H1 (cell line): Measurements from ENCODE around the gene GPR157. TPM values are rescaled to one million over a fixed set of nuclear protein-coding genes. Genes with fewer than 3 reads are reported as not detected.
A peak's percentile ranks its signal among the peaks of the same experiment; 100 is the strongest.

Experiments
- CTCF ChIA-PET: fragments of 300-600 bp; sonication (Branson Sonifier 250); formaldehyde crosslinking; loops from one replicate; lab custom pipeline; 2021; ENCODE audit not compliant: partially characterized antibody; lab: Charles Lee
- POLR2A ChIA-PET: fragments of 300-600 bp; sonication (Branson Sonifier 250); formaldehyde crosslinking; loops from one replicate; lab custom pipeline; 2021; ENCODE audit warnings: inconsistent platforms; ENCODE audit not compliant: partially characterized antibody; lab: Charles Lee
- DNase-seq, 2 experiments: peaks; one replicate each; pipeline versions ENCODE4 v3.0.0 to v3.0.0-alpha.2; 2010 to 2022; ENCODE audit warnings: low spot score in 2 of 2, low read depth in 1 of 2, mixed read lengths in 1 of 2
- FAIRE-seq: peaks from 2 replicates; lab custom pipeline; 2011; peaks lifted over from hg19 to GRCh38; lab: Jason Lieb, UNC
- H2AFZ ChIP-seq: 2 replicates; pipeline ENCODE4 v1.8.1; 2012; ENCODE audit warnings: low read length, inconsistent platforms
- H2AK5ac ChIP-seq: 2 replicates; pipeline ENCODE4 v1.6.1; 2013; ENCODE audit warnings: low read depth, low read length
- H2BK120ac ChIP-seq: replicated peaks from 2 replicates; pipeline ENCODE3; 2013; ENCODE audit warnings: low read depth, low read length, inconsistent platforms
- H2BK12ac ChIP-seq: 2 replicates; pipeline ENCODE4 v1.6.1; 2013; ENCODE audit warnings: low read depth, low read length
- H2BK15ac ChIP-seq: 2 replicates; pipeline ENCODE4 v1.6.1; 2013; ENCODE audit warnings: low read length
- H2BK20ac ChIP-seq: 2 replicates; pipeline ENCODE4 v1.6.1; 2013; ENCODE audit warnings: low read length
- H2BK5ac ChIP-seq: 2 replicates; pipeline ENCODE4 v1.6.1; 2013; ENCODE audit warnings: low read depth, low read length
- H3K14ac ChIP-seq: 2 replicates; pipeline ENCODE4 v1.6.1; 2013; ENCODE audit warnings: inconsistent platforms; ENCODE audit not compliant: insufficient read length
- H3K18ac ChIP-seq: 2 replicates; pipeline ENCODE4 v1.6.1; 2013; ENCODE audit warnings: low read length; ENCODE audit errors: extremely low read depth
- H3K23ac ChIP-seq: 2 replicates; pipeline ENCODE4 v1.6.1; 2013; ENCODE audit warnings: inconsistent platforms; ENCODE audit not compliant: insufficient read length
- H3K23me2 ChIP-seq: 2 replicates; pipeline ENCODE4 v1.6.1; 2013; ENCODE audit warnings: low read depth, low read length
- H3K27ac ChIP-seq: 2 replicates; pipeline ENCODE4 v1.6.1; 2011; ENCODE audit warnings: low read depth, low read length, inconsistent platforms
- H3K27me3 ChIP-seq, 4 experiments: replicated peaks in 1 of 4; 1 replicate in 1 of 4; 2 replicates in 3 of 4; pipeline versions ENCODE4 v1.6.1 to v1.8.1; 2011 to 2013; ENCODE audit warnings: low read length in 3 of 4, mild to moderate bottlenecking in 3 of 4, inconsistent platforms in 2 of 4, mixed read lengths in 2 of 4, moderate library complexity in 1 of 4; ENCODE audit not compliant: control insufficient read depth in 3 of 4, insufficient read depth in 3 of 4; ENCODE audit errors: extremely low read depth in 1 of 4
- H3K36me3 ChIP-seq, 4 experiments: 2 replicates each; pipeline versions ENCODE4 v1.6.1 to v1.8.1; 2011 to 2013; ENCODE audit warnings: mild to moderate bottlenecking in 4 of 4, low read length in 3 of 4, moderate library complexity in 2 of 4, control low read depth in 1 of 4, inconsistent platforms in 1 of 4; ENCODE audit not compliant: insufficient read depth in 4 of 4, control insufficient read depth in 2 of 4
- H3K4ac ChIP-seq: replicated peaks from 2 replicates; pipeline ENCODE3; 2013; ENCODE audit warnings: low read length, low read depth, mixed read lengths, inconsistent platforms; ENCODE audit not compliant: insufficient read length
- H3K4me1 ChIP-seq, 4 experiments: replicated peaks in 1 of 4; 1 replicate in 1 of 4; 2 replicates in 3 of 4; pipeline versions ENCODE4 v1.6.1 to v1.8.1; 2011 to 2013; ENCODE audit warnings: low read length in 3 of 4, inconsistent platforms in 2 of 4, mixed read lengths in 1 of 4; ENCODE audit not compliant: insufficient read depth in 4 of 4, control insufficient read depth in 3 of 4
- H3K4me2 ChIP-seq, 2 experiments: 2 replicates each; pipeline versions ENCODE4 v1.6.1 to v1.8.1; 2011 to 2013; ENCODE audit warnings: low read depth in 2 of 2, low read length in 2 of 2, control low read depth in 1 of 2, inconsistent platforms in 1 of 2, mild to moderate bottlenecking in 1 of 2; ENCODE audit not compliant: insufficient read depth in 1 of 2
- H3K4me3 ChIP-seq, 4 experiments: fragments of 200-600, 300-600 bp in 1 of 4; sonication (generic), shearing (Covaris generic), sonication (Bioruptor Twin) in 1 of 4; 2 replicates each; pipeline versions ENCODE4 v1.5.1 to v1.8.1; 2011 to 2016; ENCODE audit warnings: low read length in 4 of 4, low read depth in 3 of 4, control low read depth in 2 of 4, inconsistent platforms in 2 of 4, mild to moderate bottlenecking in 2 of 4, mixed read lengths in 1 of 4, moderate library complexity in 1 of 4; ENCODE audit not compliant: insufficient read depth in 2 of 4; ENCODE audit errors: extremely low read depth in 1 of 4
- H3K56ac ChIP-seq: replicated peaks from 2 replicates; pipeline ENCODE3; 2013; ENCODE audit warnings: low read depth, mild to moderate bottlenecking, mixed read lengths, low read length, inconsistent platforms; ENCODE audit not compliant: insufficient read length
- H3K79me1 ChIP-seq: 2 replicates; pipeline ENCODE4 v1.6.1; 2013; ENCODE audit warnings: low read depth, low read length, control low read depth
- H3K79me2 ChIP-seq, 2 experiments: 2 replicates each; pipeline versions ENCODE4 v1.6.1 to v1.8.1; 2012 to 2013; ENCODE audit warnings: low read length in 2 of 2, mild to moderate bottlenecking in 2 of 2, inconsistent platforms in 1 of 2; ENCODE audit not compliant: insufficient read depth in 2 of 2, control insufficient read depth in 1 of 2
- H3K9ac ChIP-seq, 4 experiments: replicated peaks in 1 of 4; 1 replicate in 1 of 4; 2 replicates in 3 of 4; pipeline versions ENCODE4 v1.6.1 to v1.8.1; 2011 to 2013; ENCODE audit warnings: low read depth in 3 of 4, low read length in 3 of 4, control low read depth in 2 of 4, mild to moderate bottlenecking in 2 of 4, moderate library complexity in 2 of 4, inconsistent platforms in 1 of 4; ENCODE audit errors: extremely low read depth in 1 of 4
- H3K9me3 ChIP-seq, 2 experiments: 2 replicates each; pipeline versions ENCODE4 v1.6.1 to v1.8.1; 2012 to 2013; ENCODE audit warnings: mild to moderate bottlenecking in 2 of 2, moderate library complexity in 2 of 2, control low read depth in 1 of 2, inconsistent platforms in 1 of 2, low read depth in 1 of 2, low read length in 1 of 2, mixed read lengths in 1 of 2; ENCODE audit not compliant: insufficient read depth in 2 of 2
- H4K20me1 ChIP-seq, 2 experiments: replicated peaks in 1 of 2; 2 replicates each; pipeline versions ENCODE3 to v1.8.1; 2011 to 2013; ENCODE audit warnings: inconsistent platforms in 2 of 2, low read length in 2 of 2, mild to moderate bottlenecking in 1 of 2; ENCODE audit not compliant: insufficient read depth in 2 of 2, control insufficient read depth in 1 of 2
- H4K5ac ChIP-seq: 2 replicates; pipeline ENCODE4 v1.6.1; 2013; ENCODE audit warnings: low read length, low read depth, mixed read lengths, inconsistent platforms; ENCODE audit not compliant: insufficient read length
- H4K8ac ChIP-seq: 2 replicates; pipeline ENCODE4 v1.8.0; 2013; ENCODE audit warnings: mild to moderate bottlenecking, moderate library complexity, low read length, inconsistent platforms; ENCODE audit not compliant: insufficient read depth; ENCODE audit errors: extremely low read depth
- H4K91ac ChIP-seq: replicated peaks from 2 replicates; pipeline ENCODE3; 2013; ENCODE audit warnings: low read length, mixed read lengths, inconsistent platforms; ENCODE audit not compliant: insufficient read length
- CBX5 ChIP-seq: fragments of 300-800, 300-1000 bp; sonication (generic); IDR thresholded peaks from 2 replicates; pipeline ENCODE4 v1.7.1; 2016; ENCODE audit warnings: antibody characterized with exemption, low read length, low read depth
- CHD1 ChIP-seq: IDR thresholded peaks from 2 replicates; pipeline ENCODE4 v1.6.1; 2012; ENCODE audit warnings: low read depth, low read length, improper control_type of control experiment
- HDAC2 ChIP-seq, 2 experiments: fragments of 300-600 bp in 1 of 2; sonication (generic) in 1 of 2; IDR thresholded peaks; 2 replicates each; pipeline ENCODE4 v1.6.1; 2011 to 2012; ENCODE audit warnings: low read depth in 2 of 2, low read length in 2 of 2, mild to moderate bottlenecking in 2 of 2, moderate library complexity in 2 of 2, borderline replicate concordance in 1 of 2, inconsistent platforms in 1 of 2
- KDM4A ChIP-seq: IDR thresholded peaks from one replicate; pipeline ENCODE4 v1.7.1; 2012; ENCODE audit warnings: low read depth, mild to moderate bottlenecking, moderate library complexity, low read length, inconsistent platforms; ENCODE audit not compliant: severe bottlenecking
- SAP30 ChIP-seq: fragments of 300-600 bp; sonication (generic); IDR thresholded peaks from 2 replicates; pipeline ENCODE4 v1.7.1; 2012; ENCODE audit warnings: low read length, moderate library complexity, mild to moderate bottlenecking, inconsistent platforms; ENCODE audit not compliant: insufficient read depth, insufficient replicate concordance
- SIN3A ChIP-seq, 2 experiments: IDR thresholded peaks in 1 of 2; conservative IDR thresholded peaks in 1 of 2; 2 replicates each; pipeline ENCODE4 v1.6.1; 2011 to 2012; ENCODE audit warnings: low read length in 2 of 2, improper control_type of control experiment in 1 of 2, low read depth in 1 of 2, mild to moderate bottlenecking in 1 of 2
- WGBS, 2 experiments: shearing (Covaris generic) in 1 of 2; methylation state at CpG; one replicate each; pipeline versions ENCODE4 v1.1.6 to v1.1.7; 2013 to 2015; ENCODE audit warnings: low lambda C conversion rate in 2 of 2, mixed read lengths in 2 of 2, inconsistent platforms in 1 of 2, low coverage in 1 of 2, missing lambda C conversion rate in 1 of 2; ENCODE audit not compliant: insufficient replicate concordance in 2 of 2, insufficient coverage in 1 of 2, insufficient read length in 1 of 2; ENCODE audit errors: extremely low coverage in 1 of 2, missing lambda C conversion rate in 1 of 2; 5-methylcytosine and 5-hydroxymethylcytosine counted together
- polyA plus RNA-seq, 7 experiments: library from polyadenylated mRNA; depleted of rRNA in 3 of 7; stranded (reverse) in 5 of 7; unstranded in 2 of 7; fragments of >200 nt in 5 of 7; fragments of 200-250 nt in 2 of 7; gene quantifications; 1 replicate in 5 of 7; 2 replicates in 1 of 7; 4 replicates in 1 of 7; pipeline versions ENCODE4 v1.2.1 to v1.2.3, GENCODE V29; 2011 to 2013; ENCODE audit warnings: missing spikeins in 2 of 7, mixed read lengths in 2 of 7
- total RNA-seq: library from RNA; stranded (reverse); fragmentation: NEBNext Ultra II Directional; extraction: Animal tissue kit (Norgen Biotek cat#: 25700); gene quantifications from 2 replicates; pipeline ENCODE4 v1.2.1, GENCODE V29; 2021

The GPR157 gene
- total and polyA plus RNA-seq, 2 of the 8 experiments (the other 6 are each of a cell fraction or from before 2014, with no cell fraction given): 1.0 to 11.0 TPM

GRCh38 chr1:9050803-9051202 lies 78.1 kb downstream of the GPR157 start:
- CTCF ChIA-PET: interaction anchor here (0.6 to 1.8 kb wide), 2 partner anchors 55 to 229 kb away, joined by 3 to 4 read pairs; no protein-coding TSS in a partner anchor
- no peak overlapping the region for H3K27ac ChIP-seq

More at GRCh38 chr1:9050803-9051202, 78.1 kb downstream of the GPR157 start:
- no peak overlapping the region for H2BK15ac ChIP-seq
- no peak overlapping the region for H2BK20ac ChIP-seq
- no peaks in the 10 kb centered on the region for H3K9me3 ChIP-seq
- H2BK12ac ChIP-seq: no peak overlapping the region
- no peak overlapping the region; a peak in 1 of 7 replicates for H3K9ac ChIP-seq
- no peak overlapping the region for H3K56ac ChIP-seq
- H3K36me3 ChIP-seq: no peaks in the 10 kb centered on the region
- WGBS, 2 experiments: 67% methylated on average over 3 of the region's 3 CpGs; no CpG with 5 or more reads in 1 of the 2 experiments
- H4K20me1 ChIP-seq: no peaks in the 10 kb centered on the region
- H2BK120ac ChIP-seq: peak overlapping the region; percentile 16
- H3K4me1 ChIP-seq: 0 out of 7 replicates have a peak, but pooled peaks cover 0 to 2% (median 0%) of the 10 kb centered on the region in 4 experiments
- H3K4me3 ChIP-seq: 0 out of 8 replicates have a peak overlapping the region, but pooled peaks of 1 of the 4 experiments have one; percentile 14
- H3K18ac ChIP-seq: peak overlapping the region; percentile 48; the same call in 1 of the 2 replicates
- no peaks in the 10 kb centered on the region for H3K23me2 ChIP-seq
- peak overlapping the region; percentile 4 for H3K4ac ChIP-seq
- no peak for TF ChIP-seq HDAC2 (IDR thresholded peaks at IDR 0.05; ENCODE audit: borderline replicate concordance in 1 of 2, low read depth in 2 of 2, low read length in 2 of 2)
- no peak for TF ChIP-seq CHD1
- TF ChIP-seq CBX5: no peak
- no peak for TF ChIP-seq SAP30
- no peak for TF ChIP-seq KDM4A
- no peak for TF ChIP-seq SIN3A (conservative IDR thresholded peaks at IDR 0.05 in 1 of 2, IDR thresholded peaks at IDR 0.05 in 1 of 2; ENCODE audit: low read depth in 1 of 2, low read length in 2 of 2)
- no peak overlapping the region for H4K8ac ChIP-seq
- no peaks in the 10 kb centered on the region for H3K27me3 ChIP-seq
- H3K14ac ChIP-seq: no peak overlapping the region
- H3K79me2 ChIP-seq: no peaks in the 10 kb centered on the region
- H3K79me1 ChIP-seq: no peaks in the 10 kb centered on the region
- no peak for FAIRE-seq
- H2AFZ ChIP-seq: no peak overlapping the region
- H4K91ac ChIP-seq: no peak overlapping the region
- POLR2A ChIA-PET: interaction anchor here (1.1 kb wide), 1 partner anchor 9 kb away, joined by 3 read pairs; no protein-coding TSS in a partner anchor
- DNase-seq: no peak
- H4K5ac ChIP-seq: no peak overlapping the region
- H3K4me2 ChIP-seq: peak overlapping the region in 1 of 2 experiments; percentile 27; a peak in 2 of 4 replicates
- H3K23ac ChIP-seq: no peak overlapping the region
- no peak overlapping the region for H2AK5ac ChIP-seq
- no peak overlapping the region for H2BK5ac ChIP-seq
